GM23338 (cell line): ENCODE results near the gene BMPR2. TPM values are rescaled to one million over a fixed set of nuclear protein-coding genes. Genes with fewer than 3 reads are reported as not detected.

ENCODE experiments used
- ATAC-seq: fragments of 200-7000 bp; cut with Tn5 transposase; 3 replicates; pipeline ENCODE4 v1.9.1; 2020
- DNase-seq: peaks from one replicate; pipeline ENCODE4 v3.0.0-alpha.2; 2015; ENCODE audit warnings: low spot score
- H2AFZ ChIP-seq: fragments of 200-600 bp; sonication (generic); 2 replicates; pipeline ENCODE4 v1.8.0; 2016; ENCODE audit warnings: antibody characterized with exemption, mild to moderate bottlenecking, moderate library complexity
- H3F3A ChIP-seq: fragments of 200-600 bp; sonication (generic); replicated peaks from 2 replicates; pipeline ENCODE4 v1.8.0; 2017; ENCODE audit warnings: antibody characterized with exemption, mixed run types, low read depth
- H3K27ac ChIP-seq: fragments of 200-600 bp; sonication (generic); 2 replicates; pipeline ENCODE4 v1.6.1; 2016; ENCODE audit warnings: low read depth
- H3K27me3 ChIP-seq: fragments of 200-600 bp; sonication (generic); 2 replicates; pipeline ENCODE4 v1.8.0; 2016; ENCODE audit warnings: mild to moderate bottlenecking, mixed run types, moderate library complexity; ENCODE audit not compliant: insufficient read depth
- H3K36me3 ChIP-seq: fragments of 200-600 bp; sonication (generic); 2 replicates; pipeline ENCODE4 v1.8.0; 2016; ENCODE audit warnings: mild to moderate bottlenecking; ENCODE audit not compliant: insufficient read depth
- H3K4me1 ChIP-seq: fragments of 200-600 bp; sonication (generic); 2 replicates; pipeline ENCODE4 v1.8.0; 2016; ENCODE audit warnings: mild to moderate bottlenecking, moderate library complexity; ENCODE audit not compliant: insufficient read depth
- H3K4me2 ChIP-seq: fragments of 200-600 bp; sonication (generic); 2 replicates; pipeline ENCODE4 v1.7.1; 2017; ENCODE audit warnings: mixed run types
- H3K4me3 ChIP-seq: fragments of 200-600 bp; sonication (generic); 2 replicates; pipeline ENCODE4 v1.6.1; 2016; ENCODE audit warnings: mixed run types
- H3K79me2 ChIP-seq: fragments of 200-600 bp; sonication (generic); replicated peaks from 2 replicates; pipeline ENCODE4 v1.8.0; 2017; ENCODE audit warnings: mild to moderate bottlenecking; ENCODE audit not compliant: insufficient read depth
- H3K9me2 ChIP-seq: fragments of 200-600 bp; sonication (generic); 2 replicates; pipeline ENCODE4 v1.8.0; 2017; ENCODE audit not compliant: insufficient read depth
- H4K20me1 ChIP-seq: fragments of 200-600 bp; sonication (generic); replicated peaks from 2 replicates; pipeline ENCODE4 v1.8.0; 2017; ENCODE audit warnings: mild to moderate bottlenecking; ENCODE audit not compliant: insufficient read depth
- H3K27ac Mint-ChIP-seq: 2 replicates; pipeline ENCODE4 v1.8.0; 2020; ENCODE audit warnings: inconsistent platforms, mild to moderate bottlenecking, moderate library complexity, mixed read lengths
- H3K27me3 Mint-ChIP-seq: 3 replicates; pipeline ENCODE4 v1.8.0; 2022; ENCODE audit warnings: low read depth, mild to moderate bottlenecking, moderate library complexity, mixed read lengths, inconsistent platforms; ENCODE audit not compliant: insufficient read depth, poor library complexity
- H3K36me3 Mint-ChIP-seq: 3 replicates; pipeline ENCODE4 v1.8.0; 2021; ENCODE audit warnings: low read depth, mild to moderate bottlenecking, inconsistent platforms, moderate library complexity, mixed read lengths
- H3K4me1 Mint-ChIP-seq: 3 replicates; pipeline ENCODE4 v1.8.0; 2020; ENCODE audit warnings: mild to moderate bottlenecking, inconsistent platforms, mixed read lengths
- H3K4me3 Mint-ChIP-seq: 3 replicates; pipeline ENCODE4 v1.8.0; 2021; ENCODE audit warnings: moderate library complexity, mild to moderate bottlenecking, inconsistent platforms, mixed read lengths
- H3K9me3 Mint-ChIP-seq: 3 replicates; pipeline ENCODE4 v1.8.0; 2020; ENCODE audit warnings: moderate library complexity, mild to moderate bottlenecking, inconsistent platforms, mixed read lengths
- CREB1 ChIP-seq: fragments of 250-450 bp; sonication (Bioruptor Pico); IDR thresholded peaks from 2 replicates; pipeline ENCODE4 v1.5.0; 2020; ENCODE audit warnings: low read depth, mild to moderate bottlenecking, moderate library complexity
- EZH2 ChIP-seq: fragments of 200-600 bp; sonication (generic); IDR thresholded peaks from one replicate; pipeline ENCODE4 v1.8.0; 2017; ENCODE audit warnings: antibody characterized with exemption, mild to moderate bottlenecking, low read depth; ENCODE audit not compliant: unreplicated experiment
- EZH2phosphoT487 ChIP-seq: fragments of 200-600 bp; sonication (generic); IDR thresholded peaks from one replicate; pipeline ENCODE4 v1.8.1; 2018; ENCODE audit warnings: antibody characterized with exemption; ENCODE audit not compliant: unreplicated experiment
- NANOG ChIP-seq: IDR thresholded peaks from 2 replicates; pipeline ENCODE4 v1.6.1; 2016; ENCODE audit warnings: antibody characterized with exemption, borderline replicate concordance
- POLR2AphosphoS5 ChIP-seq: IDR thresholded peaks from 2 replicates; pipeline ENCODE4 v1.6.1; 2016; ENCODE audit warnings: antibody characterized with exemption, low read depth
- STAT1 ChIP-seq: IDR thresholded peaks from one replicate; pipeline ENCODE4 v1.6.1; 2016; ENCODE audit warnings: antibody characterized with exemption; ENCODE audit not compliant: unreplicated experiment
- ZNF114 ChIP-seq: fragments of 250-450 bp; sonication (Bioruptor Pico); IDR thresholded peaks from 2 replicates; pipeline ENCODE4 v1.5.0; 2020; ENCODE audit warnings: mild to moderate bottlenecking, moderate library complexity
- ZNF331 ChIP-seq: fragments of 250-450 bp; sonication (Bioruptor Pico); IDR thresholded peaks from 2 replicates; pipeline ENCODE4 v1.5.0; 2020; ENCODE audit warnings: low read depth, mild to moderate bottlenecking, moderate library complexity
- polyA plus RNA-seq: library from polyadenylated mRNA; unstranded; fragments of >200 nt; fragmentation: Nextera tagmentation; extraction: Ambion mirVana; gene quantifications from 2 replicates; pipeline ENCODE4 v1.2.1, GENCODE V29; 2016
- total RNA-seq: library from RNA; depleted of rRNA; stranded (reverse); fragments of >200 nt; shearing (Covaris generic); gene quantifications from 2 replicates; pipeline ENCODE4 v1.2.3, GENCODE V29; 2014
- TF ChIP-seq, protein P1 (sequence below): IDR thresholded peaks from one replicate; pipeline ENCODE4 v1.6.1; 2018; ENCODE audit warnings: antibody characterized with exemption; ENCODE audit not compliant: unreplicated experiment
- TF ChIP-seq, protein P2 (sequence below): fragments of 250-450 bp; sonication (Bioruptor Pico); IDR thresholded peaks from 2 replicates; pipeline ENCODE4 v1.5.0; 2020; ENCODE audit warnings: mild to moderate bottlenecking, moderate library complexity

Gene BMPR2
- total and polyA plus RNA-seq, 2 experiments from 2014 or later = 6.7 to 21.6 TPM

DNA sequence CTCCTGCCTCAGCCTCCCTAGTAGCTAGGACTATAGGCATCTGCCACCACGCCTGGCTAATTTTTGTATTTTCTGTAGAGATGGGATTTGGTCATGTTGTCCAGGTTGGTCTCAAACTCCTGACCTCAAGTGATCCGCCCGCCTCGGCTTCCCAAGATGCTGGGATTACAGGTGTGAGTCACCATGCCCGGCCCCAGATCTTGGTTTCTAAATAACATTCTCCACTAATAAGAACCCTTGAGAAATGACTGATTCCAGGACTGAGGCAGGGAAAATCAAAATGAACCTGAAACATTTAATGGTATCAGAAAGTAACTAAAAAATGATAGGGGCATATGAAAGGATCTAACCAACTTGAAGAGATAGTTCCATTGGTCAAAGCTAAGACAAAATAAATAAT is 34.0 kb downstream of the BMPR2 start:
- Histone ChIP-seq H3K4me3 (no peak overlapping the region), H3K4me1 (0 out of 2 replicates have a peak, but pooled peaks cover 11% of the 10 kb centered on the region), H3K79me2 (peaks cover 98% of the 10 kb centered on the region), H3K9me2 (no peaks in the 10 kb centered on the region), H3K4me2 (no peak overlapping the region), H3F3A (no peaks in the 10 kb centered on the region), H2AFZ (no peak overlapping the region), H4K20me1 (peaks cover 11% of the 10 kb centered on the region), H3K27me3 (no peaks in the 10 kb centered on the region), H3K36me3 (no peaks in the 10 kb centered on the region), H3K27ac (peak overlapping the region; percentile 55; the same call in 1 of the 2 replicates)
- Mint-ChIP-seq H3K27ac (no peak overlapping the region), H3K9me3 (no peaks in the 10 kb centered on the region), H3K4me3 (no peak overlapping the region), H3K36me3 (peaks cover 3% of the 10 kb centered on the region; the same call in 1 of the 3 replicates), H3K27me3 (no peaks in the 10 kb centered on the region), H3K4me1 (peaks cover 4% of the 10 kb centered on the region; the same call in 2 of the 3 replicates)
- ATAC-seq = no peak
- DNase-seq = no peak
- TF ChIP-seq, protein P1, sequence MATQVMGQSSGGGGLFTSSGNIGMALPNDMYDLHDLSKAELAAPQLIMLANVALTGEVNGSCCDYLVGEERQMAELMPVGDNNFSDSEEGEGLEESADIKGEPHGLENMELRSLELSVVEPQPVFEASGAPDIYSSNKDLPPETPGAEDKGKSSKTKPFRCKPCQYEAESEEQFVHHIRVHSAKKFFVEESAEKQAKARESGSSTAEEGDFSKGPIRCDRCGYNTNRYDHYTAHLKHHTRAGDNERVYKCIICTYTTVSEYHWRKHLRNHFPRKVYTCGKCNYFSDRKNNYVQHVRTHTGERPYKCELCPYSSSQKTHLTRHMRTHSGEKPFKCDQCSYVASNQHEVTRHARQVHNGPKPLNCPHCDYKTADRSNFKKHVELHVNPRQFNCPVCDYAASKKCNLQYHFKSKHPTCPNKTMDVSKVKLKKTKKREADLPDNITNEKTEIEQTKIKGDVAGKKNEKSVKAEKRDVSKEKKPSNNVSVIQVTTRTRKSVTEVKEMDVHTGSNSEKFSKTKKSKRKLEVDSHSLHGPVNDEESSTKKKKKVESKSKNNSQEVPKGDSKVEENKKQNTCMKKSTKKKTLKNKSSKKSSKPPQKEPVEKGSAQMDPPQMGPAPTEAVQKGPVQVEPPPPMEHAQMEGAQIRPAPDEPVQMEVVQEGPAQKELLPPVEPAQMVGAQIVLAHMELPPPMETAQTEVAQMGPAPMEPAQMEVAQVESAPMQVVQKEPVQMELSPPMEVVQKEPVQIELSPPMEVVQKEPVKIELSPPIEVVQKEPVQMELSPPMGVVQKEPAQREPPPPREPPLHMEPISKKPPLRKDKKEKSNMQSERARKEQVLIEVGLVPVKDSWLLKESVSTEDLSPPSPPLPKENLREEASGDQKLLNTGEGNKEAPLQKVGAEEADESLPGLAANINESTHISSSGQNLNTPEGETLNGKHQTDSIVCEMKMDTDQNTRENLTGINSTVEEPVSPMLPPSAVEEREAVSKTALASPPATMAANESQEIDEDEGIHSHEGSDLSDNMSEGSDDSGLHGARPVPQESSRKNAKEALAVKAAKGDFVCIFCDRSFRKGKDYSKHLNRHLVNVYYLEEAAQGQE = no peak
- TF ChIP-seq ZNF331 (CRISPR knock-in tag) = no peak
- no peak for TF ChIP-seq POLR2AphosphoS5
- TF ChIP-seq, protein P2, sequence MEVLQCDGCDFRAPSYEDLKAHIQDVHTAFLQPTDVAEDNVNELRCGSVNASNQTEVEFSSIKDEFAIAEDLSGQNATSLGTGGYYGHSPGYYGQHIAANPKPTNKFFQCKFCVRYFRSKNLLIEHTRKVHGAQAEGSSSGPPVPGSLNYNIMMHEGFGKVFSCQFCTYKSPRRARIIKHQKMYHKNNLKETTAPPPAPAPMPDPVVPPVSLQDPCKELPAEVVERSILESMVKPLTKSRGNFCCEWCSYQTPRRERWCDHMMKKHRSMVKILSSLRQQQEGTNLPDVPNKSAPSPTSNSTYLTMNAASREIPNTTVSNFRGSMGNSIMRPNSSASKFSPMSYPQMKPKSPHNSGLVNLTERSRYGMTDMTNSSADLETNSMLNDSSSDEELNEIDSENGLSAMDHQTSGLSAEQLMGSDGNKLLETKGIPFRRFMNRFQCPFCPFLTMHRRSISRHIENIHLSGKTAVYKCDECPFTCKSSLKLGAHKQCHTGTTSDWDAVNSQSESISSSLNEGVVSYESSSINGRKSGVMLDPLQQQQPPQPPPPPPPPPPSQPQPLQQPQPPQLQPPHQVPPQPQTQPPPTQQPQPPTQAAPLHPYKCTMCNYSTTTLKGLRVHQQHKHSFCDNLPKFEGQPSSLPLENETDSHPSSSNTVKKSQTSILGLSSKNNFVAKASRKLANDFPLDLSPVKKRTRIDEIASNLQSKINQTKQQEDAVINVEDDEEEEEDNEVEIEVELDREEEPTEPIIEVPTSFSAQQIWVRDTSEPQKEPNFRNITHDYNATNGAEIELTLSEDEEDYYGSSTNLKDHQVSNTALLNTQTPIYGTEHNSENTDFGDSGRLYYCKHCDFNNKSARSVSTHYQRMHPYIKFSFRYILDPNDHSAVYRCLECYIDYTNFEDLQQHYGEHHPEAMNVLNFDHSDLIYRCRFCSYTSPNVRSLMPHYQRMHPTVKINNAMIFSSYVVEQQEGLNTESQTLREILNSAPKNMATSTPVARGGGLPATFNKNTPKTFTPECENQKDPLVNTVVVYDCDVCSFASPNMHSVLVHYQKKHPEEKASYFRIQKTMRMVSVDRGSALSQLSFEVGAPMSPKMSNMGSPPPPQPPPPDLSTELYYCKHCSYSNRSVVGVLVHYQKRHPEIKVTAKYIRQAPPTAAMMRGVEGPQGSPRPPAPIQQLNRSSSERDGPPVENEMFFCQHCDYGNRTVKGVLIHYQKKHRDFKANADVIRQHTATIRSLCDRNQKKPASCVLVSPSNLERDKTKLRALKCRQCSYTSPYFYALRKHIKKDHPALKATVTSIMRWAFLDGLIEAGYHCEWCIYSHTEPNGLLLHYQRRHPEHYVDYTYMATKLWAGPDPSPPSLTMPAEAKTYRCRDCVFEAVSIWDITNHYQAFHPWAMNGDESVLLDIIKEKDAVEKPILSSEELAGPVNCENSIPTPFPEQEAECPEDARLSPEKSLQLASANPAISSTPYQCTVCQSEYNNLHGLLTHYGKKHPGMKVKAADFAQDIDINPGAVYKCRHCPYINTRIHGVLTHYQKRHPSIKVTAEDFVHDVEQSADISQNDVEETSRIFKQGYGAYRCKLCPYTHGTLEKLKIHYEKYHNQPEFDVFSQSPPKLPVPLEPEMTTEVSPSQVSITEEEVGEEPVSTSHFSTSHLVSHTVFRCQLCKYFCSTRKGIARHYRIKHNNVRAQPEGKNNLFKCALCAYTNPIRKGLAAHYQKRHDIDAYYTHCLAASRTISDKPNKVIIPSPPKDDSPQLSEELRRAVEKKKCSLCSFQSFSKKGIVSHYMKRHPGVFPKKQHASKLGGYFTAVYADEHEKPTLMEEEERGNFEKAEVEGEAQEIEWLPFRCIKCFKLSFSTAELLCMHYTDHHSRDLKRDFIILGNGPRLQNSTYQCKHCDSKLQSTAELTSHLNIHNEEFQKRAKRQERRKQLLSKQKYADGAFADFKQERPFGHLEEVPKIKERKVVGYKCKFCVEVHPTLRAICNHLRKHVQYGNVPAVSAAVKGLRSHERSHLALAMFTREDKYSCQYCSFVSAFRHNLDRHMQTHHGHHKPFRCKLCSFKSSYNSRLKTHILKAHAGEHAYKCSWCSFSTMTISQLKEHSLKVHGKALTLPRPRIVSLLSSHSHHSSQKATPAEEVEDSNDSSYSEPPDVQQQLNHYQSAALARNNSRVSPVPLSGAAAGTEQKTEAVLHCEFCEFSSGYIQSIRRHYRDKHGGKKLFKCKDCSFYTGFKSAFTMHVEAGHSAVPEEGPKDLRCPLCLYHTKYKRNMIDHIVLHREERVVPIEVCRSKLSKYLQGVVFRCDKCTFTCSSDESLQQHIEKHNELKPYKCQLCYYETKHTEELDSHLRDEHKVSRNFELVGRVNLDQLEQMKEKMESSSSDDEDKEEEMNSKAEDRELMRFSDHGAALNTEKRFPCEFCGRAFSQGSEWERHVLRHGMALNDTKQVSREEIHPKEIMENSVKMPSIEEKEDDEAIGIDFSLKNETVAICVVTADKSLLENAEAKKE (CRISPR knock-in tag) = no peak
- no peak for TF ChIP-seq NANOG
- no peak for TF ChIP-seq EZH2
- no peak for TF ChIP-seq ZNF114
- no peak for TF ChIP-seq CREB1 (CRISPR knock-in tag)
- TF ChIP-seq STAT1 = no peak
- TF ChIP-seq EZH2phosphoT487 = no peak
